Ascending aorta (tissue), 2 donors: ENCODE data around the gene NR1H4. TPM values are rescaled to one million over a fixed set of nuclear protein-coding genes. Genes with fewer than 3 reads are reported as not detected.

Source experiments
- DNase-seq, 2 donors: peaks; one replicate each; pipeline ENCODE4 v3.0.0-alpha.2; 2019; ENCODE audit warnings: low spot score in 2 of 2
- H3K27ac ChIP-seq, 2 donors: fragments of 200-600 bp; sonication (generic); one replicate each; pipeline ENCODE4 v1.5.1; 2016 to 2017; ENCODE audit warnings: mild to moderate bottlenecking in 1 of 2
- H3K27me3 ChIP-seq: fragments of 200-600 bp; sonication (generic); one replicate; pipeline ENCODE4 v1.5.1; 2017
- H3K36me3 ChIP-seq, 2 donors: fragments of 200-600 bp; sonication (generic); one replicate each; pipeline ENCODE4 v1.5.1; 2016
- H3K4me1 ChIP-seq, 2 donors: fragments of 200-600 bp; sonication (generic); one replicate each; pipeline ENCODE4 v1.5.1; 2016 to 2017; ENCODE audit warnings: mild to moderate bottlenecking in 1 of 2
- H3K4me3 ChIP-seq, 2 donors: fragments of 200-600 bp; sonication (generic); one replicate each; pipeline ENCODE4 v1.5.1; 2016 to 2017; ENCODE audit warnings: mild to moderate bottlenecking in 1 of 2
- H3K9me3 ChIP-seq, 2 donors: fragments of 200-600 bp; sonication (generic); one replicate each; pipeline ENCODE4 v1.5.1; 2016
- intact Hi-C: fragments of 100-400 bp; cut with DNase I; formaldehyde crosslinking; loops from one replicate; pipeline ENCODE4 v1.15.1; 2023
- total RNA-seq: library from RNA; depleted of rRNA; stranded (reverse); fragments of >200 nt; gene quantifications from one replicate; pipeline ENCODE4 v1.1.0, GENCODE V29; 2016
- TF ChIP-seq, protein P1 (sequence below), 3 experiments: fragments of 200-600 bp in 2 of 3; fragments of 450-650 bp in 1 of 3; sonication (generic) in 2 of 3; IDR thresholded peaks; one replicate each; pipeline ENCODE4 v1.5.1; 2016 to 2019; ENCODE audit warnings: antibody characterized with exemption in 3 of 3, mild to moderate bottlenecking in 1 of 3, moderate library complexity in 1 of 3

The NR1H4 gene
- total RNA-seq, 1 donor from 2014 or later, result 0.32 TPM

DNA sequence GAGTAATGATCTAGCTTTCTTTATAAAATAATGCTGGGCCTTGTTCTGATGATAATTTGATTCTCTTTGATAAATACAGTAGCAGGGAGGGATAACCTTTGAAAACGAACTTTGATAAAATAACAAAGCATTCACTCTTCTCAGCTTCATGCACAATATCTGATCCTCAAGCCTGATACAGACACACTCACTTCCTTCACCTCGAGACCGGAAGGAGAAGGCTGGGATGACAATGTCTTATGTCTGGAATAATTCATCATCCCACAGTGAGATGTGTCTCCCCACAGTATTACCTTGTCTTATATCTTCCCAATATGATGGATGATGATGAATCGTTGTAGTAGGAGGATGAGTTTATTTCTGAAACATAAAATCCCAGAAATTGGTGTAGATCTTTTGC lies 15.5 kb upstream of the NR1H4 start:
- Histone ChIP-seq H3K27me3 (no peaks in the 10 kb centered on the region), H3K36me3 (no peaks in the 10 kb centered on the region), H3K9me3 (no peaks in the 10 kb centered on the region), H3K4me1 (no peaks in the 10 kb centered on the region), H3K27ac (no peak overlapping the region), H3K4me3 (no peak overlapping the region)
- TF ChIP-seq, protein P1, sequence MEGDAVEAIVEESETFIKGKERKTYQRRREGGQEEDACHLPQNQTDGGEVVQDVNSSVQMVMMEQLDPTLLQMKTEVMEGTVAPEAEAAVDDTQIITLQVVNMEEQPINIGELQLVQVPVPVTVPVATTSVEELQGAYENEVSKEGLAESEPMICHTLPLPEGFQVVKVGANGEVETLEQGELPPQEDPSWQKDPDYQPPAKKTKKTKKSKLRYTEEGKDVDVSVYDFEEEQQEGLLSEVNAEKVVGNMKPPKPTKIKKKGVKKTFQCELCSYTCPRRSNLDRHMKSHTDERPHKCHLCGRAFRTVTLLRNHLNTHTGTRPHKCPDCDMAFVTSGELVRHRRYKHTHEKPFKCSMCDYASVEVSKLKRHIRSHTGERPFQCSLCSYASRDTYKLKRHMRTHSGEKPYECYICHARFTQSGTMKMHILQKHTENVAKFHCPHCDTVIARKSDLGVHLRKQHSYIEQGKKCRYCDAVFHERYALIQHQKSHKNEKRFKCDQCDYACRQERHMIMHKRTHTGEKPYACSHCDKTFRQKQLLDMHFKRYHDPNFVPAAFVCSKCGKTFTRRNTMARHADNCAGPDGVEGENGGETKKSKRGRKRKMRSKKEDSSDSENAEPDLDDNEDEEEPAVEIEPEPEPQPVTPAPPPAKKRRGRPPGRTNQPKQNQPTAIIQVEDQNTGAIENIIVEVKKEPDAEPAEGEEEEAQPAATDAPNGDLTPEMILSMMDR (IDR thresholded peaks at IDR 0.05), result no peak
- intact Hi-C loops, result no loop called here
- DNase-seq, result no peak

DNA sequence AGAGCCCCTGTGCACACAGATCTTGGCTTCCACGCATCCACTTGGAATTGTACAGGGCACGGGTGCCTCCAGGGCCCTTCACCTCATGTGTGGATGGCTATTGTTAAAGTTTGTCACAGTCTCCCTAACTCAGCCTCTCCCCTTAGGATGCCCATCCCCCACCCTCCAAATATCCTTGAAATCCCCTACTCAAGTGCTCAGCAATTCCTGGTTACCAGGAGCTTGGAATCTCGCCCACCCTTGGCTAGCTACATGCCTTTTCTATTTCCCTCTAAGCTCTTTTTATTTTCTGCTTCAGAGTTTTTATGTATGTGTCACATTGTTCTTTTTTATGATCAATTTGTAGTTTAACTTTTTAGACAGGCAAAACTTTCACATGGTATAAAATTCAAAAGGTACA lies 13.0 kb upstream of the NR1H4 start:
- no peaks in the 10 kb centered on the region for H3K36me3 ChIP-seq
- no peaks in the 10 kb centered on the region for H3K27me3 ChIP-seq
- no peaks in the 10 kb centered on the region for H3K9me3 ChIP-seq
- intact Hi-C loops, result no loop called here
- no peak for DNase-seq
- TF ChIP-seq, protein P1 (IDR thresholded peaks at IDR 0.05), result no peak
- no peak overlapping the region for H3K4me3 ChIP-seq
- H3K27ac ChIP-seq, result no peak overlapping the region
- H3K4me1 ChIP-seq, result no peaks in the 10 kb centered on the region

DNA sequence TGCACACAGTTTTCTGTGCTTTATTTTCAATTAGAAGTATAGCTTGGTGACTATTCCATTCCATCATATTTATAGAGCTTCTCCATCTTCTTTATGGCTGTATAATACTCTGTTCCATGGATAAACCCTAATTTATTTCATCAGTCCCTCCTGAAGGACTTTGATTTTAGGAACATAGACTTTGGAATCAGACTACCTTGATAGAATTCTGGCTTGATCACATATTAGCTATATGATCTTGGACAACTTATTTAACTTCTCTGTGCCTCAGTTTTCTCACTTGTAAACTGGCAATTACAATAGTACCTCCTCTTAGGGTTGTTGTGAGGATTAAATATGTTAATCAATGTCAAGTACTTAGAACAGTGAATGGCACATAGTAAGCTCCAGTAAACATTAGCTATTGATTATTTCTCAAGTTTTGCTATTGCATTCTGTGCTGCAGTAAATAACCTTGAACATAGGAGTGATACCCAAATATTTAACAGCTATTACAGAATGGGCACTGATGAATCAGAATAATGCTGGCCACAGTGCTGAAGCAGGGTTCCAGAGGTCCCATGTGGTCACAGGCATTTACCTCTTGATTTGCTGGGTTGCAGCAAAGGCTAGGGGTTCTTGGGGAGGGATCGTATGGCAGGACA lies 12.2 kb upstream of the NR1H4 start:
- TF ChIP-seq, protein P1 (IDR thresholded peaks at IDR 0.05), result no peak
- no peak overlapping the region for H3K4me3 ChIP-seq
- no peaks in the 10 kb centered on the region for H3K27me3 ChIP-seq
- no peaks in the 10 kb centered on the region for H3K36me3 ChIP-seq
- H3K4me1 ChIP-seq, result no peaks in the 10 kb centered on the region
- no peak overlapping the region for H3K27ac ChIP-seq
- intact Hi-C loops, result no loop called here
- DNase-seq, result no peak
- H3K9me3 ChIP-seq, result no peaks in the 10 kb centered on the region

DNA sequence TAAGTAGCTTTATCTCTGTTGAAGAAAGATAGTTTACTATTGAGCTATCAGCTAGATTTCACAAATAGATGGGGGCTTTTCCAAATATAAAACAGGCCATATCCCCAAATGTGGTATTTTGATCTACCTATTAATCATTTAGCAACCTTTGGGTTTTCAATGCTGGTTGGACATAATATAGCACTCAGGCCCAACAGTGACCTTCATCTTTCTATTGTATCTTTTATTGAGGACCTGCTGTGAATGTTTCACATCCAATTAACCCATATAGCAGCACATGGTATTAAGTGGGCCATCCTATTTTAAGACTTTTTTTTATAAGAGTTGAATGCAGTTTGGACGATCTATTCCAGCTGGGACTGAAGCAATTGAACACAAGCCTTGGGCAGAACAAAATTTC lies 10.0 kb upstream of the NR1H4 start:
- no peak overlapping the region for H3K4me3 ChIP-seq
- H3K4me1 ChIP-seq, result no peaks in the 10 kb centered on the region
- H3K27me3 ChIP-seq, result no peaks in the 10 kb centered on the region
- H3K36me3 ChIP-seq, result no peaks in the 10 kb centered on the region
- no peak for DNase-seq
- H3K9me3 ChIP-seq, result no peaks in the 10 kb centered on the region
- TF ChIP-seq, protein P1 (IDR thresholded peaks at IDR 0.05), result no peak
- H3K27ac ChIP-seq, result no peak overlapping the region
- intact Hi-C loops, result no loop called here

DNA sequence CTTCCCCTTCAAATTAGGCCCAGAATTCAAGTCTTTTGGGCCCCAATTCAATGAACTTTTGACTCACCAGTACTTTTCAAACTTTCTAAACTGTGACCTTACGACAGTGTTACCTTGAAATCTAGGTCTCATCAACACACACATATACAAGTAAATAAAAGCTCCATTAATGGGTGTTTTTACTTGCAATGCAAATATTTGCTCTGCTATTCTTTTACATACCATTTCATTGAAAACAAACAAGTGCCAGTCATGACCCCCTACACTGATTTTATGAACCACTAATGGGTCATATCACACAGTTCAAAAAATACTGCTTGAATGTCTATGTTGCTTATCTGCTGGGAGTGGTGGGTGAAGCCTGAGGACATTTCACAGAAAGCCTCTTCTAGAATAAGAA lies 9.1 kb upstream of the NR1H4 start:
- TF ChIP-seq, protein P1 (IDR thresholded peaks at IDR 0.05), result no peak
- Histone ChIP-seq H3K27me3 (no peaks in the 10 kb centered on the region), H3K9me3 (no peaks in the 10 kb centered on the region), H3K4me1 (no peaks in the 10 kb centered on the region), H3K36me3 (no peaks in the 10 kb centered on the region), H3K27ac (no peak overlapping the region), H3K4me3 (no peak overlapping the region)
- DNase-seq, result no peak
- intact Hi-C loops, result no loop called here

DNA sequence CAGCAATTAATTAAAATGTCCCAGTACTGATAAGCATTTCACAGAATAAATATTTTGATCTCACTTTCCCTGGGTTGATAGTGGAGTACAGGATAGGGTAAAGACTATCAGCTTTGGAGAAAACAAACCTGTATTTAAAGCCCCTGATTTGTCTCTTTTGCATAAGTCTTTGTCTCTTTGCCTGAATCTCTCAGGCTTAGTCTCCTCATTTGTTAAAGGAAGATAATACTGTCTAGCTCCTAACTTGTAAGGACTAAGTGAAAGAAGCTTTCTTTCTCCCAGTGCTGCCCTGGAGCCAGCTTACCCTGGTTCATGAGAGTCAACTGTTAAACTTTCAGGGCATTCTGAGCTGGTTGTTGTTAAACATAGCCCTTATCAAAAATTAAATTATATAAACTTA lies 5.5 kb upstream of the NR1H4 start:
- Histone ChIP-seq H3K4me3 (no peak overlapping the region), H3K27ac (no peak overlapping the region), H3K36me3 (no peaks in the 10 kb centered on the region), H3K9me3 (no peaks in the 10 kb centered on the region), H3K27me3 (no peaks in the 10 kb centered on the region), H3K4me1 (no peaks in the 10 kb centered on the region)
- DNase-seq, result no peak
- TF ChIP-seq, protein P1 (IDR thresholded peaks at IDR 0.05), result no peak
- intact Hi-C loops, result no loop called here
